Measurements from ENCODE around the gene NCBP3.

DNA sequence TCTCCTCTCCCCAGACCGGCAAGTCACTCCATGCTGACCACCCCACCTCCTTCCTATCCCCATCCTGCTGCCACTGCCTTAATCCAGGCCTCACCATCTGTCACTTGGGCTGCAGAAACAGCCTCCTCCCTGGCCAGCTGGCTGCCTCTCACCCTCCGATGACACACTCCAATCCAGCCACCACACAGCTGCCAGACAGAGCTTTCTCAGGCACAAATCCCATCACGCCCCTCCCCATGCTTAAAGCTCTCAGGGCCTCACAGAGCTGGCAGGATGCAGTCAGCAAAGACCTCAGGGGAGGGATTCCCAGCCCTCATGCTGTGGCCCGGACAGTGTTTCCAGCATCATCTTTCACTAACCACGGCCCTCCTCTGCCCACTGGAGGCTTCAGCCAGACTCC is 33.1 kb upstream of the NCBP3 start:
- TF ChIP-seq, protein P1, sequence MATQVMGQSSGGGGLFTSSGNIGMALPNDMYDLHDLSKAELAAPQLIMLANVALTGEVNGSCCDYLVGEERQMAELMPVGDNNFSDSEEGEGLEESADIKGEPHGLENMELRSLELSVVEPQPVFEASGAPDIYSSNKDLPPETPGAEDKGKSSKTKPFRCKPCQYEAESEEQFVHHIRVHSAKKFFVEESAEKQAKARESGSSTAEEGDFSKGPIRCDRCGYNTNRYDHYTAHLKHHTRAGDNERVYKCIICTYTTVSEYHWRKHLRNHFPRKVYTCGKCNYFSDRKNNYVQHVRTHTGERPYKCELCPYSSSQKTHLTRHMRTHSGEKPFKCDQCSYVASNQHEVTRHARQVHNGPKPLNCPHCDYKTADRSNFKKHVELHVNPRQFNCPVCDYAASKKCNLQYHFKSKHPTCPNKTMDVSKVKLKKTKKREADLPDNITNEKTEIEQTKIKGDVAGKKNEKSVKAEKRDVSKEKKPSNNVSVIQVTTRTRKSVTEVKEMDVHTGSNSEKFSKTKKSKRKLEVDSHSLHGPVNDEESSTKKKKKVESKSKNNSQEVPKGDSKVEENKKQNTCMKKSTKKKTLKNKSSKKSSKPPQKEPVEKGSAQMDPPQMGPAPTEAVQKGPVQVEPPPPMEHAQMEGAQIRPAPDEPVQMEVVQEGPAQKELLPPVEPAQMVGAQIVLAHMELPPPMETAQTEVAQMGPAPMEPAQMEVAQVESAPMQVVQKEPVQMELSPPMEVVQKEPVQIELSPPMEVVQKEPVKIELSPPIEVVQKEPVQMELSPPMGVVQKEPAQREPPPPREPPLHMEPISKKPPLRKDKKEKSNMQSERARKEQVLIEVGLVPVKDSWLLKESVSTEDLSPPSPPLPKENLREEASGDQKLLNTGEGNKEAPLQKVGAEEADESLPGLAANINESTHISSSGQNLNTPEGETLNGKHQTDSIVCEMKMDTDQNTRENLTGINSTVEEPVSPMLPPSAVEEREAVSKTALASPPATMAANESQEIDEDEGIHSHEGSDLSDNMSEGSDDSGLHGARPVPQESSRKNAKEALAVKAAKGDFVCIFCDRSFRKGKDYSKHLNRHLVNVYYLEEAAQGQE (IDR thresholded peaks at IDR 0.05; ENCODE audit: insufficient read depth in 1 of 2, low read depth in 2 of 2, low read length in 1 of 2): no peak
- TF ChIP-seq POLR2AphosphoS5 (IDR thresholded peaks at IDR 0.05; ENCODE audit: low read depth, low read length) (no peak), SIN3A (IDR thresholded peaks at IDR 0.05; ENCODE audit: borderline replicate concordance, insufficient read depth, low read depth, low read length) (no peak)

Measured in Panc1 (cell line).